Caki2 (cell line): ENCODE measurements around the gene TSHZ1. TPM values are rescaled to one million over a fixed set of nuclear protein-coding genes. Genes with fewer than 3 reads are reported as not detected.
"Not testable (repeated sequence)": the region's sequence is repeated elsewhere in the genome, so short reads cannot be mapped to it uniquely, and the experiment has no call there.

ENCODE experiments used
- DNase-seq: peaks from one replicate; pipeline ENCODE4 v3.0.0-alpha.2; 2015; ENCODE audit warnings: low read depth
- in situ Hi-C: cut with HindIII; loops from 2 replicates; pipeline ENCODE4 v1.10.0; 2016; ENCODE audit warnings: low sequenced_read_pairs, low pct_unique_long_range_greater_than_20kb, mixed read lengths
- total RNA-seq: library from RNA; depleted of rRNA; stranded (reverse); fragments of >200 nt; shearing (Covaris generic); gene quantifications from 2 replicates; pipeline ENCODE4 v1.2.3, GENCODE V29; 2014; ENCODE audit warnings: low replicate concordance

TSHZ1 gene
- total RNA-seq, 1 experiment from 2014 or later: 10.4 TPM

DNA sequence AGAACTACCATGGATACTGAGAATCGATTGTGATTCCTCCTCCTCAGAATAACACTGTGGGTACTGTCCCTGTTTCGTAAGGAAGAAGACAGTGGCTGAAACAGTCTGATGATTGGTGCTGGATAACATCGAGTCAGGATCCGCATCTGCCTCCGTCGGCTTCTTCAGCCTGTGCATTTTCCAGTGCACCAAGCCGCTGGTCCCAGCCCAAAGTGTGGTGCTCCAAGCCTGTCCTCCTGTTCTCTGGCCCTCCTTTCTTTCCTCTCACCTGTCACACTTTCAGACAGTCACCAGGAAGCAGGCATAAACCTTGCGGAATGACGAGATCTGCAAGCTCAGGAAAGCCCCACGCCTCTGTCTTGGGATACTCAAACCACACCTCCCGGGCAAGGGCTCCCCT, 32.2 kb upstream of the TSHZ1 start:
- DNase-seq: no peak
- in situ Hi-C loops: no loop called here

DNA sequence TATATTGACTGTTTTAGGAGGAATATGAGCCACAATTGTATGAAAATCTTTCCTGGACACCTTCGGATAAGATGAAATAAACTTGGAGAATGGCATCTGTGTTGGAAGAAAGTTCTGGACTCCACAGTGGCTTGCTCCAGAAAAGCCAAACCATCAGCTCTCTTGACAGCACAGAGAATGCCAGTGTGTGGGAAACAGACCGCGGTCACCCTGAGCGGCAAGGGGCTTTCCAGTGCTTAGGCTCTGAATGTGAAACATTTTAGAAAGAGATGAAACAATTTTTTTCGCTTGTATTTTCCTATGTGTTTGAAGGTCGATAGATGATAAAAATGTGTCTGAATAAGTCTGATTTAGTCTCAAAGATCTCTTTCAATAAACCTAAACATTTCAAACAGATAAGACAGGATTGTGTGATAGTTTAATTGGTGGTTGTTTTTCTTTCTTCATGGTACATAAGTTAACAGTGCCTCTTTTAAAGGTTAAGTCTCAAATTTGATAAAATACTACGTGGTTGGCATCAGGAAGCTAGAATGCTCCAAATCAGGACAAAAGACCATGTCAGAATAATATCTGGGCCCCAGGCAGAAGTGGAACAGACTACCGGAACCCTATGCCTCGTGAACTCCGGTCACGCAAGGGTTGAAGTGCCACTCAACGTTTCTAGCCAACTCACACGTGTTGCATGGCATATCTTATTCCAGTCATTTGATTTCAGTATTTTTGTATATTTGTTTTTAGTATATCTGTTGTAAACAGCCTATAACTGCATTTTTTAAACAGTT, 30.6 kb upstream of the TSHZ1 start:
- in situ Hi-C loops: no loop called here
- no peak for DNase-seq

DNA sequence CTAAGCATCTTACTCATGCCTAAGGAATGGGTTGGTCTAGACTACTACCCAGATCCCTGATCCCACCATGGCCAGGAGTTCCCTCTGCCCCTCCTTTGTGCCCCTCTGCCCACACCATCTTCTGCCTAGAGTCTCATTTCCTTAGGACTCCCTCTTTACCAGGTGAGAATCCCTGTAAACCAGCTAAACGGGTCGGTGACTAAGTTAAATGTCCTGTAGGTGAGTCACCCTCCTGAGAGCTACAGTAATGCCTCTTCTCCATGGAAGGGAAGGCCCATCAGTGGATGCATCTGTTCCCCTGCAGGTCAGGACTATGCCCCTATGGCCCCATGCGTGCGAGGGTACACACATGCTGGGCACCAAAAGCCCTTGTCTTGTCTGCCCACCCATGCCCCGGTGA, 27.1 kb upstream of the TSHZ1 start:
- in situ Hi-C loops: no loop called here
- DNase-seq: peak; percentile 37

DNA sequence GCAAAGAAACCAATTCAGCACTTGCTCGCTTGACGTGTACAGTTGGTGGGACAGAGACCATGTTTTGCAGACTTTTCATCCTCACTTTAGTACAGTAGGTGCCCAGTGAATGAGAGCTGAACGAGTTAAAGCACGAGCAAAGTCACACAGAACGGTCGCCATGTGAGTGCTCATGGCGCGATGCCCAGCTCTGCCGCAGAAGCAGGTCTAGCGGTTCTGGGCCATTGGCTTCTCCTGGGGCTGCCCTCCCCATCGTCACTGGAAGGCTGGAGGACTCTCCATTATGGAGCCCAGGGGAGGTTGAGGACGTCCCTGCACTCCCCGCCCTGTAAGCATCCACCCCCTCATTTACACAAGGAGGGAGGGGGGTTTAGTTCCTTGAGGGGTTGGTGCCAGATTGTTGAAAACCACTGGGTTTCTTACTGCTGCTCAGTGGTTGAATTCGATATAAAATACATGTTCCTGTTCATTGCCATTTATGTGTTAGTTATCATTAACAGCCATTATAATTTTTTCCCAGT, 26.6 kb upstream of the TSHZ1 start:
- DNase-seq: peak; percentile 38
- in situ Hi-C loops: no loop called here

DNA sequence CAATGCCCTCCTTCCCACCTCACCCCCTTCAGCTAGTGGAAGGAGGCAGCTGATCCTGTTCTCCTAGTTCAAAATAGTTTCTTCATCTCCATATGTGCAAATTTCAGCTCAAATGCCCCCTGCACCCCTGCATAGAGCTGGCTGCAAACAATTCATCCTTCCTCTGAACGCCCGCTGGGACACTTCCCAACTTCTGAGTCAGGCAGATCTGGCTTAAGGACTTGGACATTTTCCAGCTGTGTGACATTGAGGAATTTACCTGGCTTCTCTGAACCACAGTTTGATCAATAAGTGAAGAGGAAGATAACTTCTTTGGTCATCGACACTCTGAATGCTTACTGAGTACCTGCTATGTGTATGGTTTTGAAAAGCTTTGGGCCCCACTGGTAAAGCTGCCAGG, 25.1 kb upstream of the TSHZ1 start:
- in situ Hi-C loops: no loop called here
- DNase-seq: no peak

DNA sequence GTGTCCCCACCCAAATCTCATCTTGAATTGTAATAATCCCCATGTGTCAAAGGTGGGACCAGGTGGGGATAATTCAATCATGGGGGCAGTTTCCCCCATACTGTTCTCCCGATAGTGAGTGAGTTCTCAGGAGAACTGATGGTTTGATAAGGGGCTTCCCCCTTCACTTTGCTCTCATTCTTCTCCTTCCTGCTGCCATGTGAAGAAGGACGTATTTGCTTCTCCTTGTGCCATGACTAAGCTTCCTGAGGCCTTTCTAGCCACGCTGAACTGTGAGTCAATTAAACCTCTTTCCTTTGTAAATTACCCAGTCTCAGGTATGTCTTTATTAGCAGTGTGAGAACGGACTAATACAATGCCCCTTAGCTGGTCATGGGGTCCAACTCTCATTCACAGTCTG, 22.9 kb upstream of the TSHZ1 start:
- in situ Hi-C loops, DNase-seq: not testable (repeated sequence)

DNA sequence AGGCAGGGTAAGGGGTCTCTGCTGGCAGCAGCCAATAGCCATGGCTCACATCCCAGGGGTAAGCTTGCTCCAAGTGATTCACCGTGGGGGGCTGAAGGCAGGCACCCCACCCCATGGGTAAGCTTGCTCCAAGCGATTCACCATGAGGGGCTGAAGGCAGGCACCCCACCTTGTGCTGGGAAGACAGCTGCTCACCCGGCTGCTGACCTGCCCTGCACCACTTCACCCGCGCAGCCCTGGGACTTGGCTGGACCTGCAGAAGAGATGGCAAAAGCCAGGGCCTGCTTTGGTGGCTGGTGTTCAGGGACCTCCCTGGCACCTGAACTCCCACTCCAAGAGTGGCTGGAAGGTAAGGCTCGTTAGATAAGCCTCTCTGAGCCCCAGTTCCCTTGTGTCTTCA, 20.9 kb upstream of the TSHZ1 start:
- no peak for DNase-seq
- in situ Hi-C loops: no loop called here

DNA sequence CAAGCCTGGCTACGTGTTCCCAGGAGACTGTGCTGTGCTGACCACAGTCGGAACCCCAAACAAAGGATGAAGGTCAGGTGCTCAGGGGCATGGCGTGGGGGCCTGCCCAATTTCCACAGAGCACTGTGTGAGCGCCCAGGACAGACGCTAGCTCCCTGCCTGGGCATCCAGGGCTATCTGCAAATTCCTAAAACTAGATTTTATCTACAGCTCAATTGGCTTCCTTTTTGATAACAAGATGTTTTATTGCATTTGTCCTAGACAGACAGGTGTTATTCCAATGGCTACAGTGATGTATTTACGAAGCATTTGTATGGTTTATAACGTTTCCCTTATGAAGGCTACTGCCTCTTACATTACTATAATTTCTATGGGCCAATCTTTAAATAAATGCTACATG, 17.7 kb upstream of the TSHZ1 start:
- in situ Hi-C loops: no loop called here
- no peak for DNase-seq

DNA sequence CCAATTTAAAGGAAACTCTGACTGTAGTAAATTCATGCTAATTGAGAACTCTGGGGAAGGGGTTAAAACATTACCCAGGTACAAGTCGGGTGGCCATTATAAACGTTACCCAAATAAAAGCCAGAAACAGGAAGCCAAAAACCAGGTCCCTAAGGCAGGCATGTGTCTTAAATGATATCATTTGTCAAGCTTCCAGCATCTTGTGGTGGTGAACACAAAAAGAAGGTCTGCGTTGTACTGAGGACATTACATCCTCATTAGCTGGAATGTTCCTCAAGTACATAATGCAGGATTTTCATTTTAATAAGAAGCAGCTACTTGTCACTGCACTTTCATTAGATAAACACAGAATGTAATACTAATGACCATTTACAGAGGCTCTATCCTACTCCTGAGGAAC, 12.6 kb upstream of the TSHZ1 start:
- no peak for DNase-seq
- in situ Hi-C loops: no loop called here

DNA sequence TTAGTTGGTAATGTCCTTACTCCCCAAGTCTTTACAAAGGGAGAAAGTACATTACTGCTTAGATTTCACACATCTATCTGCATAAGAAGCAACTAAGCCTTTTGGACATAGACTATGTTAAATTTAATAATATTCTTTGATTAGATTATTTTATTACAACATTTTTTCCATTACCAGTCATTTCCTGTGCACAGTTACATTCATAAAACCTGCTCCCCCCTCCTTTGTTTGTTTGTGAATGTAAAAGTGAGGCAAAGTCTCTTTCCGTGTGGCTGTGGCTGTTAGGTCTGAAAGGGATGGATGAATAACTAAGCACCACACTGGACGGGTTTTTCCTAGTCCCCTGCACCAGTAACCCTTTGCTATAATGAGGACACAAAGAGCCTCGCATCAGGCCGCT, 11.3 kb upstream of the TSHZ1 start:
- no peak for DNase-seq
- in situ Hi-C loops: no loop called here

DNA sequence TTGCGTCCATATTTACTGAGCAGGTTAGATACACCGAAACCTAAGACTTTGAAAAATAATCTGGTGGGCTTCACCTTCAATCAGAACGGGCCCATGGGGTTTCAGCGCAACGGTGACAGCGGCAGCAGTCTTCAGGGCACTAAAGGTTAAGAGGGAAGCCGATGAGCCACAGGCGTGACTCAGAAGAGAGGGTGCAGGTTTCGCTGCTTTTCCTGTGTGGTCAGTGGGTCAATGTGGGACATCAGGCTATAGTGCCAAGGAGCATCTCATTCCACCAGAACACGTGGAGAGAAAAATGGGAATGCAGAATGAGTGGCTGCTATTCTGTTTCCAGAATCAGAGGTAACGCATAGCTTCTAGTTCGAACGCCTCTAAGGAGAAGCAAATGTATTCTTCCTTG, 10.5 kb upstream of the TSHZ1 start:
- in situ Hi-C loops: no loop called here
- no peak for DNase-seq

DNA sequence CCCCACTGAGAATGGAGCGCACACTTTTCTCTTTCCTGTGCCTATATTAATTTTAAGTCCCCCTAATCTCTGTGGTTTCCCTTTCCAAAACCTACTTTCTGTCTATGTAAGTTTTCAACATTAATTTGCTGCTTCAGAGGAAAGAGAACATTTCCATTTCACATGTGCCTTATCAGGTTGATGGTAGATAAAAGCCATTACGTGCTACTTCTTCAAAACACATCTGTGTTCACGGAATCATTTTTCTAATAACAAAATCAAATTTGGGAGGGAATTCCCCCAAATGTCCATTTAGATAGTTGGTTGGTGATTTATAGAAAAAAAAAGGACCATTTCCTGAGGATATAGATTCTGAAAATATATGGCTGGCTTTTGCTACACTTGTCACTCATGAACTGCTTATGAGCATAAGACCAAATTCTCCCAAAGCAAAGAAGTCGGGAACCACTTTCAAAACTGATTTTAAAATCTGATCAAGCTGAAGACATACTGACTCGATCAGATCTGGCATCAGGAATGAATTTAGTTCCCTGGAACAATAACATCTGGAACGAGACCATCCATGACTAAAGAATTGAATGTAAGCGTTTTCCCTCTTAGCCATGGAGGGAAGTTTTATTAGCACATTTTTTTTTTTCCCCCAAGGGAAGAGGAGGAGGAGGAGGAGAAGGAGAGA, 9.9 kb upstream of the TSHZ1 start:
- DNase-seq: no peak
- in situ Hi-C loops: no loop called here

DNA sequence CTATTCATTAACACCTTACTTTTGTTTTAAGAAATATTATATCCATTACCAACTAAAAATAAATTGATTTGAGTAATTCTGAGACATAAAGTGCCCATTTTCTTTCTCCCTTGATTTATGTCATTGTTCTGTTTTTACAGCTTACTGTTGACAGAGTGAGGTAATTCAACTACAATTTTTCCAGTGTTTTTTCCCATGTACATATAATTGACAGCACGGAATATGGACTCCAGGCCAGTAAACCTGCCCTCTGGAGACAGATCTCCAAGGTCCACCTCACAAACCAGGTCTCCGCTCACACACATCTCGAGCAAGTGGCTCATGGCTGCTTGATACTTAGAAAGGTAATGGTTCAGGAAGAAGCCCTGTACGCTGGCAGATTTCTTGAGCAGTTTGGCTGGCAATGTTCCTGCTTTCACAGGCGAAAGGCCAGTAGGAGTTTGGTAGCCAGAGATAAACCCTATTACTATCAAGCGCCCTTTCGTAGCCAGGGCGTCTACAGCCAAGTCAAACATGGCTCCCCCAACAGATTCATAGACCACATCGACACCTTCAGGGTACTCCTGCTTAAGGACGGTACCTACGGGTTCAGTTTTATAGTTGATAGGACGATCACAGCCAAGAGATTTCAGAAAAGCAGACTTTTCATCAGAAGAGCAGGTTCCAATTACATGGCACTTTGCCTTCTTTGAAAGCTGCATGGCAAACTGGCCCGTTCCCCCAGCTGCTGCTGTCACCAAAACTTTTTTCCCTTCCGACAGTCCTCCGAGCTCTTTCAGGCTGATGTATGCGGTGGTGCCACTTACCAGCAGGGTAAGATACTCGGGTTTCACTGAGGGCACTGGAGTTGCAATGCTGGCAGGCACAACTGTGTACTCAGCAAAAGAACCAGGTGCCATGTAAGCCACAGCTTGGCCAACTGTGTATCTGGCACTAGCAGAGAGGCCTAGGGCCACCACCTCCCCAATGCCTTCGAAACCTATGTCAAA, 9.0 kb upstream of the TSHZ1 start:
- in situ Hi-C loops: no loop called here
- DNase-seq: no peak

DNA sequence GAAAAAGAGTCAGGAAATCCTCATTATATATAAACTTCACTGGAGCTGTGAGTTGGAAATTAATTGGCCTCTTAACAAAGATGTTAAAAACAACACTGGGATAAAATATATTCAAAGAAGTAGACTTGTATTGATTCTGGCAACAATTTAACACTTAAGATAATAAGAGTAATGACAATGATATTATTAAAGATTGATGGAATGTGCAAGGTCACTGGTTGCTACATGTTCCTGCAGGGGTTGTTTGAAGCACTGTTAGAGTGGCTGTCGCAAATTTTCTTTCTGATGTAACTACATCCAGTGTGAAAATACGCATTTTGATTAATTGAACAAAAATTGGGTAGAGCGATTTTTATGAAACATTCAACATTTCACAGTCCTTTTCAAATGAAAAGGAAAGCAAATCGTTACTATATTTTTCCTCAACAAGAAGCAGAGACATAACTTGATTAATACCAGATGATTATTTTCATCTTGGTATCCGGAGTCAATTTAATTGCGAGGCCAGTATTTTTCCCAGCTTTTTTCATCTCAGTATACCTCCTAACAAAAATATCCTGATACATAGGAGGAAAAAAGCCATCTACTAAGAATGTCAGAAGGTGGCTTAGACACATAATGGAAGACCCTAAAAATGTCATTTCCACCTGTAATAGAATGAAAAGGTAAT, 7.8 kb upstream of the TSHZ1 start:
- no peak for DNase-seq
- in situ Hi-C loops: no loop called here

DNA sequence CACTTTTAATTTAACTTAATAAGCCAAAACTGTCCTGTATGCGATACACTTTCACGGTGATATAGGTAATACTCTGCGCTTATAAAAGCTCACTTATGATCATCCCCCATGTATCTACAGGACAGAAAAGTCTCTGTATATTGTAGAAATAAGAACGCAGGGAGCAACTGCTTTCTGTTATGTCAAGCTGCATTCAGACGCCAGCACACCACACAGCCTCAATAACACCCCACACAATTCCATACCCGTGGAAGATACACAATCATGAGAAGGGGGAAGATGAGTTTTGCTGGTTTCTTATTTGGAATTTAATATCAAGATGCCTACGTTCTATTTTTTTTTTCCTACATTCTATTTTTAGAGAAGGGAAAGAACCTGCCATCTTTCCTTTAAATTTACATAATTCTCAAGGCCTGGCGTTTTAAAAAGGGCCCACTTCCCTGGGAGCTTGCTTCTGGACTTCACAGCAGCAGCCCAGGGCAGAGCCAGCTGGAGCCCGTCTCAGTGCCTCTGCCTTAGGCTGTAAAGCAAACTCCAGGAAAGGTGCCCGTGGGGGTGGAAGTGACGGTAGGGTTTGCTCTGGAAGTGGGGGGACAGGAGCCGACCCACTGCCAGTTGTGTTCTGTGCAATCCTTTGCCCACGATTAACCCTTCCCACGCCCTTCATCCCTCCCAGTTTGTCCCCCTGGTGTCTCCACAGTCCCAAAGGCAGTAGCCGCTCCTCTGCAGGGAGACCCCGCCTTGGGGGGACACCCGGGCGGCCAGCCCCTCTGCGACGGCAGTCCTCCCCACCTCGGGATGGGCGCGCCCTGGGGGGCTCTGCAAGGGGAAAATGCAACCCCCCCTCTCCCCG, 7.0 kb upstream of the TSHZ1 start:
- no peak for DNase-seq
- in situ Hi-C loops: no loop called here

DNA sequence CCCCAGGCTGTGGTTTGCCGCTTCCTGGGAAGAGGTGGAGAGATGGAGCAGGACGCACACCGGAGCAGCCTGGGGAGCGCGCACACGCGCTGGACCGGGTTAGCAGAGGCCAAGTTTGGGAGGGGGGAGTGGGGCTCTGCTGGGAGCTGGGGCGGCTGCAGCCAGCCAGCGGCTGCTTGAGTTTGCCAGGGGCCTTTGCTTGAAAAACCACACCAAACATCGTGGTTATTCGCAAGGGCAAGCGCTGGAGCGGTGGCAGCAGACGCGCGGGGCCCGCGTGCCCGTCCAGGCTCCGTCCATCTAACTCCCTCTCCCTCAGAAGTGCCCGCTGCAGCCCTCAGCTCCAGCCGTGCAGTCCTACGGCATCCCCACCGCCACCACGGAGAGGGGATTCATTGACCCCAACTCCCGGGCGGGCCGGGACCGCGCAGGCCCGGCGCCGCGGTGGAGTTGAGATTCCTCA, 6.3 kb upstream of the TSHZ1 start:
- in situ Hi-C loops: no loop called here

DNA sequence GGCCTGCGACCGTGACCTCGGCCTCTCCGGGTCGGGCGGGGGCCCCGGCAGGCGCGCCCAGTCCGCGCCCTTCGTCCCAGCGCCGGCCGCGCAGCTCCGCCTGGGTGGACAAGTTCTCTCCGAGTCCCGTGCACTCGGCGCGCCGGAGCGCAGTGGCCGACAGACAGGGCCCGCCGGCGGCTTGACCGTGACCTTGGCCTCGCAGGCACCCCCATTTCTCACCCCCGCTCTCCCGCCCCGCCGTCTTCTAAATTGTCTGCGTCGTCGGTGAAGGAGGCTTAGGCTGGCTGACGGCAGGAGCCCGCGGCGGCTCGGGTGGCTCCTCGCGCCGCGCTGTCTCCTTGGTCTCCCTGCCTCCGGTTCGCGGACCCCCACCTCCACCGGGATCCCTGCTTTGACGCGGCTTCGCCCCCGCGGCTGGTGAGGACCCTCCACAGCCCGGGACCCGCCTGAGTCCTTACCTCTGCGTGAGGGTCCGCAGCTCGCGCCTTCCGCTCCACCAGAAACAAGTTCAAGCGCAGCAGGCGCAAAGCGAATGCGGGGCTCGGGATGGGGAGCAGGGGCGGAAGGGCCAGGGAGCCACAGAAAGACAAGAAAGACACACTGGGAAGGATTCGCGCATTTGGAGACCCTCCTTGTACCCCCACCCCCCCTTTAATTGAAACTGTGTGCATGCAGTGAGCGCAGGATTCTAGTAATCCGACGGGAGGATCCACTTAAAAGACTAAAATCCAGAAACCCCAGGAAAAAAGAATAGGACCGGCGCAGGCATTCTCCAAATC, 5.7 kb upstream of the TSHZ1 start:
- in situ Hi-C loops: no loop called here

More for the DNA sequence above, 6.3 kb upstream of the TSHZ1 start:
- DNase-seq: no peak

More for the DNA sequence above, 5.7 kb upstream of the TSHZ1 start:
- DNase-seq: no peak
